Endodermal cell (in vitro differentiated cells): ENCODE data around the gene MRPS18A. TPM values are rescaled to one million over a fixed set of nuclear protein-coding genes. Genes with fewer than 3 reads are reported as not detected.

Experiments used
- DNase-seq: peaks from one replicate; pipeline ENCODE4 v3.0.0-alpha.2; 2017
- H3K27ac ChIP-seq: 2 replicates; pipeline ENCODE4 v1.5.1; 2013; ENCODE audit warnings: mild to moderate bottlenecking, low read depth, low read length, moderate library complexity
- H3K27me3 ChIP-seq: 2 replicates; pipeline ENCODE4 v1.6.1; 2013; ENCODE audit warnings: mild to moderate bottlenecking, low read length, moderate library complexity; ENCODE audit not compliant: insufficient read depth, control insufficient read depth, poor library complexity, severe bottlenecking
- H3K36me3 ChIP-seq: 2 replicates; pipeline ENCODE4 v1.7.0; 2013; ENCODE audit warnings: mild to moderate bottlenecking, low read length, moderate library complexity; ENCODE audit not compliant: control insufficient read depth, insufficient read depth
- H3K4me1 ChIP-seq: one replicate; pipeline ENCODE4 v1.7.0; 2013; ENCODE audit warnings: low read length; ENCODE audit not compliant: control insufficient read depth, insufficient read depth
- H3K4me3 ChIP-seq: 2 replicates; pipeline ENCODE4 v1.5.1; 2013; ENCODE audit warnings: mild to moderate bottlenecking, low read length, moderate library complexity
- H3K9ac ChIP-seq: 2 replicates; pipeline ENCODE4 v1.6.1; 2013; ENCODE audit warnings: mild to moderate bottlenecking, low read length, moderate library complexity; ENCODE audit not compliant: poor library complexity, severe bottlenecking; ENCODE audit errors: extremely low read depth
- H3K9me3 ChIP-seq: 2 replicates; pipeline ENCODE4 v1.6.1; 2013; ENCODE audit warnings: mild to moderate bottlenecking, low read length, moderate library complexity; ENCODE audit not compliant: control insufficient read depth
- H3K27ac Mint-ChIP-seq: 2 replicates; pipeline ENCODE4 v1.8.0; 2020; ENCODE audit warnings: mixed read lengths
- H3K27me3 Mint-ChIP-seq: 2 replicates; pipeline ENCODE4 v1.8.0; 2021; ENCODE audit warnings: mild to moderate bottlenecking, mixed read lengths; ENCODE audit not compliant: insufficient read depth
- H3K36me3 Mint-ChIP-seq: 2 replicates; pipeline ENCODE4 v1.8.0; 2020; ENCODE audit warnings: low read depth, mixed read lengths
- H3K4me1 Mint-ChIP-seq: 2 replicates; pipeline ENCODE4 v1.8.0; 2020; ENCODE audit warnings: mixed read lengths
- H3K4me3 Mint-ChIP-seq: 2 replicates; pipeline ENCODE4 v1.8.0; 2020; ENCODE audit warnings: mild to moderate bottlenecking, moderate library complexity, mixed read lengths
- H3K9me3 Mint-ChIP-seq: 2 replicates; pipeline ENCODE4 v1.8.0; 2020; ENCODE audit warnings: mild to moderate bottlenecking, mixed read lengths
- WGBS, 2 experiments: methylation state at CpG; one replicate each; pipeline versions ENCODE4 v1.1.5 to v1.1.7; 2013; ENCODE audit warnings: missing lambda C conversion rate in 2 of 2, mixed read lengths in 1 of 2; ENCODE audit not compliant: insufficient coverage in 1 of 2, insufficient read length in 1 of 2; 5-methylcytosine and 5-hydroxymethylcytosine counted together
- total RNA-seq, 2 donors: library from RNA; stranded (reverse); fragmentation: NEBNext Ultra II Directional in 1 of 2; extraction: Animal tissue kit (Norgen Biotek cat#: 25700) in 1 of 2; gene quantifications; 2 replicates in 1 of 2; 3 replicates in 1 of 2; pipeline ENCODE4 v1.2.1, GENCODE V29; 2021
- TF ChIP-seq, protein P1 (sequence below): fragments of 200-600 bp; sonication (generic); conservative IDR thresholded peaks from 2 replicates; pipeline ENCODE4 v1.5.0; 2021; ENCODE audit warnings: antibody characterized with exemption, mild to moderate bottlenecking

Gene MRPS18A
- total RNA-seq, 2 donors from 2014 or later = 53.6 to 58.8 TPM

GRCh38 chr6:43728586-43728985 lies 41.0 kb upstream of the MRPS18A start:
- Histone ChIP-seq H3K4me3 (no peak overlapping the region), H3K4me1 (peaks cover 9% of the 10 kb centered on the region), H3K27me3 (no peaks in the 10 kb centered on the region), H3K36me3 (no peaks in the 10 kb centered on the region), H3K9ac (no peak overlapping the region), H3K27ac (no peak overlapping the region), H3K9me3 (peaks cover 17% of the 10 kb centered on the region)
- no peaks in the 10 kb centered on the region for H3K36me3 Mint-ChIP-seq
- no peak overlapping the region for H3K4me3 Mint-ChIP-seq
- DNase-seq = peak; percentile 13
- TF ChIP-seq, protein P1, sequence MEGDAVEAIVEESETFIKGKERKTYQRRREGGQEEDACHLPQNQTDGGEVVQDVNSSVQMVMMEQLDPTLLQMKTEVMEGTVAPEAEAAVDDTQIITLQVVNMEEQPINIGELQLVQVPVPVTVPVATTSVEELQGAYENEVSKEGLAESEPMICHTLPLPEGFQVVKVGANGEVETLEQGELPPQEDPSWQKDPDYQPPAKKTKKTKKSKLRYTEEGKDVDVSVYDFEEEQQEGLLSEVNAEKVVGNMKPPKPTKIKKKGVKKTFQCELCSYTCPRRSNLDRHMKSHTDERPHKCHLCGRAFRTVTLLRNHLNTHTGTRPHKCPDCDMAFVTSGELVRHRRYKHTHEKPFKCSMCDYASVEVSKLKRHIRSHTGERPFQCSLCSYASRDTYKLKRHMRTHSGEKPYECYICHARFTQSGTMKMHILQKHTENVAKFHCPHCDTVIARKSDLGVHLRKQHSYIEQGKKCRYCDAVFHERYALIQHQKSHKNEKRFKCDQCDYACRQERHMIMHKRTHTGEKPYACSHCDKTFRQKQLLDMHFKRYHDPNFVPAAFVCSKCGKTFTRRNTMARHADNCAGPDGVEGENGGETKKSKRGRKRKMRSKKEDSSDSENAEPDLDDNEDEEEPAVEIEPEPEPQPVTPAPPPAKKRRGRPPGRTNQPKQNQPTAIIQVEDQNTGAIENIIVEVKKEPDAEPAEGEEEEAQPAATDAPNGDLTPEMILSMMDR = no peak
- H3K27ac Mint-ChIP-seq = no peak overlapping the region
- H3K27me3 Mint-ChIP-seq = no peaks in the 10 kb centered on the region
- WGBS, 2 experiments = 94% methylated on average over 2 of the region's 2 CpGs; no CpG with 5 or more reads in 1 of the 2 experiments
- peaks cover 12% of the 10 kb centered on the region for H3K4me1 Mint-ChIP-seq
- peaks cover 22% of the 10 kb centered on the region for H3K9me3 Mint-ChIP-seq

- 80 to 87% methylated on average over 3 of the region's 3 CpGs for WGBS, 2 experiments
- peaks cover 17% of the 10 kb centered on the region for H3K9me3 ChIP-seq
- peaks cover 8% of the 10 kb centered on the region for H3K4me1 Mint-ChIP-seq
- TF ChIP-seq, protein P1 = no peak
- no peaks in the 10 kb centered on the region for H3K27me3 ChIP-seq
- H3K27ac ChIP-seq = no peak overlapping the region
- peaks cover 9% of the 10 kb centered on the region for H3K4me1 ChIP-seq
- H3K9ac ChIP-seq = no peak overlapping the region
- peak; percentile 8 for DNase-seq
- H3K27me3 Mint-ChIP-seq = no peaks in the 10 kb centered on the region
- H3K36me3 Mint-ChIP-seq = no peaks in the 10 kb centered on the region
- no peak overlapping the region for H3K4me3 Mint-ChIP-seq
- H3K9me3 Mint-ChIP-seq = peaks cover 22% of the 10 kb centered on the region
- no peaks in the 10 kb centered on the region for H3K36me3 ChIP-seq
- no peak overlapping the region for H3K4me3 ChIP-seq
- H3K27ac Mint-ChIP-seq = no peak overlapping the region
These were observed 40.0 kb upstream of the MRPS18A start for GRCh38 chr6:43727634-43728033.

GRCh38 chr6:43725643-43726580 lies 38.3 kb upstream of the MRPS18A start:
- Histone ChIP-seq H3K27me3 (no peaks in the 10 kb centered on the region), H3K4me3 (no peak overlapping the region), H3K9ac (no peak overlapping the region), H3K4me1 (peaks cover 9% of the 10 kb centered on the region), H3K36me3 (no peaks in the 10 kb centered on the region), H3K27ac (no peak overlapping the region), H3K9me3 (peaks cover 6% of the 10 kb centered on the region)
- H3K27ac Mint-ChIP-seq = no peak overlapping the region
- H3K4me1 Mint-ChIP-seq = peaks cover 8% of the 10 kb centered on the region
- TF ChIP-seq, protein P1 = no peak
- no peaks in the 10 kb centered on the region for H3K36me3 Mint-ChIP-seq
- H3K9me3 Mint-ChIP-seq = peaks cover 11% of the 10 kb centered on the region
- H3K4me3 Mint-ChIP-seq = no peak overlapping the region
- peak; percentile 29 for DNase-seq
- 85 to 89% methylated on average over 5 to 7 of the region's 7 CpGs for WGBS, 2 experiments
- H3K27me3 Mint-ChIP-seq = no peaks in the 10 kb centered on the region
